ENCODE results near the gene TRIM62.
"Not testable (repeated sequence)": the region's sequence is repeated elsewhere in the genome, so short reads cannot be mapped to it uniquely, and the experiment has no call there.

TRIM62 gene

GRCh38 chr1:33142483-33143064 lies 39.3 kb downstream of the TRIM62 start:
- H3K27ac Mint-ChIP-seq: no peak overlapping the region

DNA sequence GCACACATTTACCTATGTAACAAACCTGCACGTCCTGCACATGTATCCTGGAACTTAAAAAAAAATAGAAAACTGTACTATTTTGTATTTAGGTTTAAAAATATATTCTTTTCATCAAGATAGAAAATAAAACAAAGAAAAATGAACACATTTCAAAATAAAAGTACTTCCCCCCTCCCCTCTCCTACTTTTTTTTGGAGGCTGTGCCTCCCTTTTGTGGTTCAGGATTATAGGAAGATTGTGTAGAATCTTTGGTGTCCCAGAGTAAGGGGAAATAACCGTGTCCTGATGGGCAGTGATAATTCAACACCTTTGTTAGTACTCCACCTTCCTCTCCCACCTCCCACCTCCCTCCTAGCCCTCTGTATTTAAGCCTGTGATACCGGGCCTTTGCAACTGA lies 40.1 kb downstream of the TRIM62 start:
- Mint-ChIP-seq H3K36me3 (ENCODE audit: low read depth) (peaks cover 15% of the 10 kb centered on the region), H3K27ac (no peak overlapping the region), H3K9me3 (no peaks in the 10 kb centered on the region), H3K27me3 (no peaks in the 10 kb centered on the region), H3K4me1 (ENCODE audit: low read depth) (peaks cover 28% of the 10 kb centered on the region), H3K4me3 (no peak overlapping the region)
- intact Hi-C loops (cut with micrococcal nuclease): no loop called here

More at GRCh38 chr1:33142483-33143064, 39.3 kb downstream of the TRIM62 start:
- Mint-ChIP-seq H3K27me3 (no peaks in the 10 kb centered on the region), H3K4me1 (ENCODE audit: low read depth) (peaks cover 28% of the 10 kb centered on the region), H3K4me3 (no peak overlapping the region), H3K9me3 (no peaks in the 10 kb centered on the region), H3K36me3 (ENCODE audit: low read depth) (peaks cover 22% of the 10 kb centered on the region)
- intact Hi-C loops (cut with micrococcal nuclease): no loop called here

- H3K4me3 Mint-ChIP-seq: no peak overlapping the region
- intact Hi-C loops (cut with micrococcal nuclease): no loop called here
Observed at GRCh38 chr1:33141216-33141615, 40.6 kb downstream of the TRIM62 start.

GRCh38 chr1:33140153-33141149 lies 41.4 kb downstream of the TRIM62 start:
- Mint-ChIP-seq H3K4me3 (no peak overlapping the region), H3K9me3 (no peaks in the 10 kb centered on the region), H3K27me3 (no peaks in the 10 kb centered on the region), H3K36me3 (ENCODE audit: low read depth) (peaks cover 5% of the 10 kb centered on the region), H3K27ac (no peak overlapping the region), H3K4me1 (ENCODE audit: low read depth) (peaks cover 28% of the 10 kb centered on the region)
- intact Hi-C loops (cut with micrococcal nuclease): no loop called here

More at GRCh38 chr1:33141216-33141615, 40.6 kb downstream of the TRIM62 start:
- peaks cover 10% of the 10 kb centered on the region for H3K36me3 Mint-ChIP-seq (ENCODE audit: low read depth)
- H3K9me3 Mint-ChIP-seq: no peaks in the 10 kb centered on the region
- no peaks in the 10 kb centered on the region for H3K27me3 Mint-ChIP-seq
- H3K27ac Mint-ChIP-seq: no peak overlapping the region
- H3K4me1 Mint-ChIP-seq (ENCODE audit: low read depth): peaks cover 31% of the 10 kb centered on the region

- Mint-ChIP-seq H3K27ac (no peak overlapping the region), H3K27me3 (no peaks in the 10 kb centered on the region), H3K36me3 (ENCODE audit: low read depth) (no peaks in the 10 kb centered on the region), H3K4me3 (no peak overlapping the region), H3K4me1 (ENCODE audit: low read depth) (peaks cover 19% of the 10 kb centered on the region), H3K9me3 (no peaks in the 10 kb centered on the region)
- intact Hi-C loops (cut with micrococcal nuclease): no loop called here
Observed at GRCh38 chr1:33137800-33138199, 44.0 kb downstream of the TRIM62 start.

GRCh38 chr1:33136041-33136440 lies 45.8 kb downstream of the TRIM62 start:
- H3K27ac Mint-ChIP-seq; intact Hi-C loops (cut with micrococcal nuclease); H3K9me3 Mint-ChIP-seq; H3K36me3 Mint-ChIP-seq (ENCODE audit: low read depth); H3K4me3 Mint-ChIP-seq; H3K27me3 Mint-ChIP-seq: not testable (repeated sequence)
- peaks cover 20% of the 10 kb centered on the region for H3K4me1 Mint-ChIP-seq (ENCODE audit: low read depth)

- intact Hi-C loops (cut with micrococcal nuclease): loop anchor here (5.0 kb wide), 1 partner anchor 49 kb away; the partner anchor contains the start of gene TRIM62
- Mint-ChIP-seq H3K4me1 (ENCODE audit: low read depth) (peaks cover 15% of the 10 kb centered on the region), H3K9me3 (no peaks in the 10 kb centered on the region), H3K4me3 (no peak overlapping the region), H3K36me3 (ENCODE audit: low read depth) (no peaks in the 10 kb centered on the region), H3K27me3 (no peaks in the 10 kb centered on the region), H3K27ac (no peak overlapping the region)
Observed at GRCh38 chr1:33133478-33134105, 48.3 kb downstream of the TRIM62 start.

- Mint-ChIP-seq H3K27ac (no peak overlapping the region), H3K4me3 (no peak overlapping the region), H3K36me3 (ENCODE audit: low read depth) (no peaks in the 10 kb centered on the region), H3K27me3 (no peaks in the 10 kb centered on the region), H3K9me3 (no peaks in the 10 kb centered on the region), H3K4me1 (ENCODE audit: low read depth) (peaks cover 16% of the 10 kb centered on the region)
- intact Hi-C loops (cut with micrococcal nuclease): loop anchor here (5.0 kb wide), 1 partner anchor 50 kb away; the partner anchor contains the start of gene TRIM62
Observed at GRCh38 chr1:33132549-33132948, 49.3 kb downstream of the TRIM62 start.

DNA sequence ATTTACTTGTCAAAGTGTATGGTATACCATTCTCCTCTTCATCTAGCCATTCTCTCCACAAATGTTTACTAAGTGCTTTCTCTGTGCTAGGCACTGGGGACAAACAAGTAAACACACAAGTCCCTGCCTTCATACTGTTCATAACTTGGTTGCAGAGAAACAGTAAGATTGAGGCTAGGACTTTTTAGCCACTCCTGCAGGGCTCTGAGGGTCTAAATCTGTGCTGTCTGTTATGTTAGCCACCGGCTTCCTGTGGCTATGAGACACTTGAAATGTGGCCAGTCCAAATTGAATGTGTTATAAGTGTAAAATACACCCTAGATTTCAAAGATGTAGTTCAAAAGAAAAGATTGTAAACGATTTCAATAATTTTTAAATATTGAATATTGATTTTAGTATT lies 50.7 kb downstream of the TRIM62 start:
- H3K4me3 Mint-ChIP-seq: no peak overlapping the region
- H3K27ac Mint-ChIP-seq: no peak overlapping the region
- H3K4me1 Mint-ChIP-seq (ENCODE audit: low read depth): peaks cover 16% of the 10 kb centered on the region
- intact Hi-C loops (cut with micrococcal nuclease): loop anchor here (5.0 kb wide), 1 partner anchor 51 kb away; the partner anchor contains the start of gene TRIM62
- no peaks in the 10 kb centered on the region for H3K9me3 Mint-ChIP-seq
- no peaks in the 10 kb centered on the region for H3K27me3 Mint-ChIP-seq
- H3K36me3 Mint-ChIP-seq (ENCODE audit: low read depth): no peaks in the 10 kb centered on the region

GRCh38 chr1:33130297-33130696 lies 51.5 kb downstream of the TRIM62 start:
- Mint-ChIP-seq H3K36me3 (ENCODE audit: low read depth) (peaks cover 6% of the 10 kb centered on the region), H3K4me1 (ENCODE audit: low read depth) (peaks cover 15% of the 10 kb centered on the region)
- intact Hi-C loops (cut with micrococcal nuclease): loop anchor here (5.0 kb wide), 1 partner anchor 52 kb away; the partner anchor contains the start of gene TRIM62

DNA sequence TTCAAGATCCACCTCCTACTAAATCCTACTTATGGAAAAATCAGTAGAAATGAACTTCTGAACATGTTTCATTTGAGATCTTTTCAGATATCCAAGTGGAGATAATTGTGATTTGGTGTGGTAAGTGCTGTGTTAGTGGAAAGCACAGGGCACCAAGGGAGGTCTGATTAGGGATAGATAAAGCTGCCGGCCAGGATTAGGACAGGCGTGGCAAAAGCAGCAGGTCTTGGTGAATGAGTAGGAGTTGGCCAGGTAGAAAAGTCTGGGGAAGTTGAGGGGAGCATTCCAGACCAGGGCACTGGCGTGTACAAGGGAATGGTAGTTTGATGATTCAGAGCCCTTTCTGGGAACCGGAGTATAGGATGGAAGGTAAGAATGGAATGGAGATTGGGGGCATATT lies 53.1 kb downstream of the TRIM62 start:
- H3K27ac Mint-ChIP-seq: no peak overlapping the region
- intact Hi-C loops (cut with micrococcal nuclease): no loop called here
- H3K9me3 Mint-ChIP-seq: peaks cover 6% of the 10 kb centered on the region
- H3K4me1 Mint-ChIP-seq (ENCODE audit: low read depth): peaks cover 15% of the 10 kb centered on the region
- H3K27me3 Mint-ChIP-seq: no peaks in the 10 kb centered on the region
- H3K36me3 Mint-ChIP-seq (ENCODE audit: low read depth): peaks cover 12% of the 10 kb centered on the region
- no peak overlapping the region for H3K4me3 Mint-ChIP-seq

More at GRCh38 chr1:33130297-33130696, 51.5 kb downstream of the TRIM62 start:
- H3K27ac Mint-ChIP-seq: no peak overlapping the region
- H3K9me3 Mint-ChIP-seq: peaks cover 2% of the 10 kb centered on the region
- H3K4me3 Mint-ChIP-seq: no peak overlapping the region
- no peaks in the 10 kb centered on the region for H3K27me3 Mint-ChIP-seq

DNA sequence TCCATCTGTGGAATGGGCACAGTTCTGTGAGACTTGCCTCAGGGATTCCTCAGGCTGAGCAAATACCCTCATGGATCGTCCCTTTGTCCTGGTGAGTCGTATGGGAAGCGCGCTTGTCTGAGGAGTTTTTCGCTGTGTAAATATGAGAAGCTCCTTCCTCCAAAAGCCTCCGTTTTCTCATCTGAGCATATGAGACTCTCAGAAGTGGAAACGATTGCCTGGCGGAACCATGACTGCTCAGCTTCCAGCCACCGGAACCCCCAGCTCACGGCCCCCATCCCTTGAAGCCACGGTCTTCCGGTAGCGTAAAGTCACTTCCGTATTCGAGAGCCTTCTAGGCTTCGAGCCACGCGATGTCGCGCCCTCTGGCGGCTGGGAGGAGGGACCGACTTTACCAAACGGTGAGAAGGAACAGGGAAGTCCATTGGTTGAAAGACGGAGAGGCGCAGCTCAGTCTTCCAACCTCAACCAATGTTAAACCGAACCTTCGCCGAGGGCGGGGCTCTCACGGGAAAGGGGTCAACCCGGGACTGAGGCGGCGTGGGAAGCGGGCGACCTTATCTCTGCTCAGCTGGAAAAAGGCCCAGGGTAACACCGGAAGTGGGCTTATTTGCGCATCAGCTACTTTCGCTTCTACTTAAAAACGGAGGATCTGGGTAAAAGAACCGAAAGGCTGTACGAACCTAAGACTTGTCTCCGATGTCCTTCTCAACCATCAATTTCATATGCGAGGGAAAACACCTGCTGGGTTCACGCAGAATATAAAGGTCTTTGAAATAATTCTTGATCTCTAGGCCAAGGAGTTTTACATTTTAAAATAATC lies 54.6 kb downstream of the TRIM62 start:
- H3K4me3 Mint-ChIP-seq: peak overlapping the region; percentile 82
- peak overlapping the region; percentile 91 for H3K27ac Mint-ChIP-seq
- H3K27me3 Mint-ChIP-seq: peaks cover 9% of the 10 kb centered on the region
- peaks cover 10% of the 10 kb centered on the region for H3K4me1 Mint-ChIP-seq (ENCODE audit: low read depth)
- peaks cover 6% of the 10 kb centered on the region for H3K9me3 Mint-ChIP-seq
- peaks cover 12% of the 10 kb centered on the region for H3K36me3 Mint-ChIP-seq (ENCODE audit: low read depth)
- intact Hi-C loops (cut with micrococcal nuclease): loop anchor here (2.0 kb wide), 2 partner anchors 28 to 334 kb away; no protein-coding TSS in a partner anchor

- peaks cover 12% of the 10 kb centered on the region for H3K36me3 Mint-ChIP-seq (ENCODE audit: low read depth)
- H3K27ac Mint-ChIP-seq: peak overlapping the region; percentile 91
- peak overlapping the region; percentile 82 for H3K4me3 Mint-ChIP-seq
- H3K9me3 Mint-ChIP-seq: peaks cover 6% of the 10 kb centered on the region
- intact Hi-C loops (cut with micrococcal nuclease): loop anchor here (2.0 kb wide), 2 partner anchors 28 to 334 kb away; no protein-coding TSS in a partner anchor
- peaks cover 9% of the 10 kb centered on the region for H3K4me1 Mint-ChIP-seq (ENCODE audit: low read depth)
- peaks cover 9% of the 10 kb centered on the region for H3K27me3 Mint-ChIP-seq
Observed at GRCh38 chr1:33126411-33127000, 55.3 kb downstream of the TRIM62 start.
